ENCODE measurements around the gene ZNF26.
"Not testable (repeated sequence)": the region's sequence is repeated elsewhere in the genome, so short reads cannot be mapped to it uniquely, and the experiment has no call there.

Gene ZNF26

GRCh38 chr12:132956011-132956788 is 30.0 kb upstream of the ZNF26 start, which contains the start of gene ZNF605:
Gene ZNF605, minus strand, starts transcription at chr12:132956306. Its CDS starts 10,671 bp downstream, at chr12:132945635.
- DNase-seq = peak; percentile 71

GRCh38 chr12:132961790-132962189 is 24.4 kb upstream of the ZNF26 start:
- not testable (repeated sequence) for DNase-seq

DNA sequence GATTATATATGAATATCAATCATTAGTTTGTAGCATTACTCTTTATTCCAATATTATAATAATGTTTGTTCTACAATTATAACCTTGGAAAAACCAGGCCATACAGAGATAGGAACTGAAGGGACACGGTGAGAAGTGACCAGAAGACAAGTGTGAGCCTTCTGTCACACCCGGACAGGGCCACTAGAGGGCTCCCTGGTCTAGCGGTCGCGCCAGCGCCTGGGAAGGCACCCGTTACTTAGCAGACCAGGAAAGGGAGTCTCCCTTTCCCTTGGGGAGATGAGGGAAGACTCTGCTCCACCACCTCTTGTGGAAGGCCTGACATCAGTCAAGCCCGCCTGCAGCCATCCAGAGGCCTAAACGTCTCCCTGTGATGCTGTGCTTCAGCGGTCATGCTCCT is 22.2 kb upstream of the ZNF26 start:
- not testable (repeated sequence) for DNase-seq

DNA sequence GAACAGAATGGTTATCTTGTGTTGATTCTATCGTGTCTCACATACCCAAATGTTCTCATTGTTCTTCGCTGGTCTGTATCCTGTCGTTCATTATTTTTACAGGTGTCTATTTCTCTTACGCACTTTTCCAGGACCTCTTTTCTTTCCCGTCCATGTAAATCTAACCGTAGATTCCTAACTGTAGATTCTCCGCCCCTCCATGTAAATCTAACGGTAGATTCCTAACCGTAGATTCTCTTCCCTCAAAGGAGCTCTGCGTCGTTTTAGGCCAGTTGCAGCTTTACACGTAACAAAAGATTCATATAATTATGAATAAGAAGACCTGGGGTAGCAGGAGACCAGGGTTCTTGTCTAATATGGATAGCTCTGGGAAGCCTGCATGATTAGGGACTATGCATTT is 20.4 kb upstream of the ZNF26 start:
- DNase-seq = no peak

GRCh38 chr12:132966676-132967415 is 19.3 kb upstream of the ZNF26 start:
- DNase-seq = no peak

DNA sequence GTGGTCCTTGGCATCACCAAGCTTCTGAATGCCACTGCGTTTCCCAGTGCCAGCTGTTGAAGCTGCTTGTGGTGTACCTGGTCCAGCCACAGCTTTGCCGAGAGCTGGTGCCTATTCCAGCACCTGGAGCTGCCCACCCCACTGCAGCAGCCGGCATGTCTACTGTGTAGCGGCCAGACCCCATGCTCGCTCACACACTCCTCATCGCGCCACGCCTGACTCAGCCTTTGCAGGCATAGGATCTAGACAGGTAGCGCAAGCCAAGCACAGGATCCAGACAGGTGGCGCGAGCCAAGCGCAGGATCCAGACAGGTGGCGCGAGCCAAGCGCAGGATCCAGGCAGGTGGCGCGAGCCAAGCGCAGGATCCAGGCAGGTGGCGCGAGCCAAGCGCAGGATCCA is 18.4 kb upstream of the ZNF26 start:
- no peak for DNase-seq

DNA sequence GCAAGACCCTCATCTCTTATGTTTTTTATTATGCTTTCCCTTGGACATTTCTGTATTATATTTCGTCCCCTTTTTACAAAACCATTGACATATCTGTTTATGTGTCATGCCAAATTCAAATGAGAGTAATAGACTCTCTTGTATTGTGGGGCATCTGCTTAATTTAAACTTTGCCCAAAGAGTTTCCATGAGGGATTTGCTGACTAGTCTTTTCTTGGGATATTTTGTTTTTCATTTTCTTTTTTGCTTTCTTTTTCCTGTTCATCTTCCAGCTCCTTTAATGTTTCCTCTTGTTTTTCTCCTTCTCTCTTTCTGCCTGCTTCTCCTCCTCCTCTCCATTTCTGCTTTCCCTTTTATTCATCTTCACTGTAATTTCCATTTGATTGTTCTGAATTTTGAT is 13.8 kb upstream of the ZNF26 start:
- DNase-seq = no peak

DNA sequence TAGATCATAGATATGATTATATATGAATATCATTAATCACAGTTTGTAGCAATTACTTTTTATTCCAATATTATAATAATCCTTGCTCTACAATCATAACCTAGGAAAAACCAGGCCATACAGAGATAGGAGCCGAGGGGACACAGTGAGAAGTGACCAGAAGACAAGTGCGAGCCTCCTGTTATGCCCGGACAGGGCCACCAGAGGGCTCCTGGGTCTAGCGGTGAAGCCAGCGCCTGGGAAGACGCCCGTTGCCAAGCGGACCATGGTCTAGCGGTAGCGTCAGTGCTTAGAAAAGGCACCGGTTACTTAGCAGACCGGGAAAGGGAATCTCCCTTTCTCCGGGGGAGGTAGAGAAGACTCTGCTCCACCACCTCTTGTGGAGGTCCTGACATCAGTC is 9.3 kb upstream of the ZNF26 start:
- not testable (repeated sequence) for DNase-seq

GRCh38 chr12:132986885-132987225 is 688 bp downstream of the ZNF26 start:
- no peak for DNase-seq

DNA sequence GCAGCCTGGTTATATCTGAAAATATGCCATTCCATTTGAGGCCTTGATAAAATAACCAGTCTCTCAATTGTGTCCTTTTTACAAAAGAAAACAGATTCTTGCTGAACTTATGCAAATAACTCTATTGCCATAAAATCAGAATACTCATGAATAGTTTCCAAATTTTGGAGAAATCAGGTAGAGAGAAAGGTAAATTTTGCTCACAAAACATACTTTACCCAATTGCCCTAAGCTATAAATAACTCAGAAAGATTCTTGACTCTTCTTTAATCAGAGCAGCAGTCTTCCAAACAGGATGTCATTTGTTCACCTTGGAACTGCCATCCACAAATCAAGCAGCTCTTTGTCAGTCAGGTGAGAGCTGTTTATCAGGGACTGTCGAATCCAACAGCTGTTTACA is 12.6 kb downstream of the ZNF26 start:
- DNase-seq = no peak

DNA sequence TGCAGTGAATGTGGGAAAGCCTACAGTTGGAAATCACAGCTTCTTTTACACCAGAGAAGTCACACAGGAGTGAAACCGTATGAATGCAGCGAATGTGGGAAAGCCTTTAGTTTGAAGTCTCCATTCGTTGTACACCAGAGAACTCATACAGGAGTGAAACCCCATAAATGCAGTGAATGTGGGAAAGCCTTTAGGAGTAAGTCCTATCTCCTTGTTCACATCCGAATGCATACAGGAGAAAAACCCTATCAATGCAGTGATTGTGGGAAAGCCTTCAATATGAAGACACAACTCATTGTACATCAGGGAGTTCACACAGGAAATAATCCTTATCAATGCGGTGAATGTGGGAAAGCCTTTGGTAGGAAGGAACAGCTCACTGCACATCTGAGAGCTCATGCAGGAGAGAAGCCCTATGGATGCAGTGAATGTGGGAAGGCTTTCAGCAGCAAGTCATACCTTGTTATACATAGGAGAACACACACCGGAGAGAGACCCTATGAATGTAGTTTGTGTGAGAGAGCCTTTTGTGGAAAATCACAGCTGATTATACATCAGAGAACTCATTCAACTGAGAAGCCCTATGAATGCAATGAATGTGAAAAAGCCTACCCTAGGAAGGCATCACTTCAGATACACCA is 24.6 kb downstream of the ZNF26 start:
- no peak for DNase-seq

GRCh38 chr12:133023566-133023965 is 37.4 kb downstream of the ZNF26 start:
- DNase-seq = no peak

DNA sequence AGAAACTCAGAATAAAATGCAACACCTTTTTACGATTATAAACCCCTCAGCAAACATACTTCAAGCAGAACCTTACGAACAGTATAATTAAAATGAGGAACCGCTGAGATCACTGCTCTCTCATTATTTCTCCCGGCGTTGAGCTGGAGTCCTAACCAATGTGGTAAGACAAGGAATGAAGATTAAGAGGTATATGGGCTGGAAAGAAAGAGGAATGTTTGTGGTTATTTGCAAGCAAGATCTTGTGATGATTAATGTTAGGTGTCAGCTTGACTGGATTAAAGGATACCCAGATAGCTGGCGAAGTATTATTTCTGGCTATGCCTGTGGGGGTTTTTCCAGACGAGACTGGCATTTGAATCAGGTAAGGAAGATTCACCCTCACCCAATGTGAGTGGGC is 40.8 kb downstream of the ZNF26 start:
- no peak for DNase-seq

DNA sequence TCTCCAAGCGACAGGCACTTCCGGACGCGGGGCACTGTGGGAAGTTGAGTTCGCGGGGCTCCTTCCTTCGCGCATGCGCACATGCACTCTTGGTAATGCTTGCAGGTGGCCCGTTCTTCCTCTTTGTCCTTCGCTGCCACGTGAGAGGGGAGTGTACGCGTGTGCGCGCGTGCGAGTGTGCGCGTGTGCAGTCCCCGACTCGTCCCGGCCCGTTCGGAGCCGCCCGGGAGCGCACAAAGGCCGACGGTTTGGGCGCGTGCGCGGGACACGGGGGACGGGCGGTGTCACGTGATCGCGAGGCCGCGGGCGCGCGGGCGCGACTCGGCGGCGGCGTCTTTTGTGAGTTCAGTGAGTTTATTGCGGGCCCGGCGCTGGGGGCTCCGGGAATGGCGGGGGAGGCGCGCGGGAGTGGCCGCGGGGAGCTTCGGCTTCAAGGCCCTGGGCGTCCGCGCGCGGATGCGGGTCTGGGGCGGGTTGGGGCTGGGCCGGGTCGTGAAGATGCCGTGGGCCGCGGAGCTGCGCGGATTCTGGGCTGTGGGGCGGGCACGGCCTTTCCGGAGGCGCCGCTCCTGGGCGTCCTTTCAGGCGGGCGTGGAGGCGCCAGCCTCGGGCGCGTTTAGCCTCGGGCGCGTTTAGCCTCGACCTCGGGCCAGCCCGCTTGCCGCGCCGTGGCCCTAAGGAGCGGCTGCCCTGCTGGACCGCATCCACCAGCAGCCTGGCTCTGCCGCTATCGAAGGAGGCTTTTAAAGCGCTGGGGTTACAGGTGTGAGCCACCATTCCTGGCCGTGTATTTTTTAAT is 51.2 kb downstream of the ZNF26 start, which contains the start of gene ZNF84:
TSS of gene ZNF84 (plus strand) at position 303 of the 799 bp plus-strand sequence. CDS start 3,959 bp downstream, outside the sequence.
- DNase-seq = peak; percentile 97

DNA sequence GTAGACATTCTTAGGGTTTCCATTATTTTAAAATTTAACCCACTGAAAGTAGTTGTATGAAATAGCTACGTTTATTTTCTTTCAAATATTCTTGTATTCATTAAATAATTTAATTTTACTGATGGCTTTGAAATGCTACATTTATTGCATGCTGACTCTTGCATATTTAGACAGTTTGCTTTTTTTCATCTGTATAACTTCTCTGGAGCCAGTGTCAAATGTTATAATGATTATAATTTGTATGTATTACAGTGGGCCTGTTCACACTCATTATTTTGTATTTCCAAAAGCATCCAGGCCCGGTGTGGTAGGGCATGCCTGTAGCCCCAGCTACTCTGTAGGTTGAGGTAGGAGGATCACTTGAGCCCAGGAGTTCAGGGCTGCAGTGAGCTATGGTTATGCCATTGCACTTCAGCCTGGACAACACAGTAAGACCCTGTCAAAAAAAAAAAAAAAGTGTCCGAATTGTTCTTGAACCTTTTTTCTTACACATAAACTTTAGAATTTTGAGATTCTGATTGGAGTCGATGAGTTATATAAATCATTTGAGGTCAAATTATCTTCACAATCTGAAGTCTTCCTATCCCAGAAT is 52.0 kb downstream of the ZNF26 start:
- DNase-seq = no peak

- DNase-seq = no peak
Measured at GRCh38 chr12:133046698-133047097, 60.5 kb downstream of the ZNF26 start.

DNA sequence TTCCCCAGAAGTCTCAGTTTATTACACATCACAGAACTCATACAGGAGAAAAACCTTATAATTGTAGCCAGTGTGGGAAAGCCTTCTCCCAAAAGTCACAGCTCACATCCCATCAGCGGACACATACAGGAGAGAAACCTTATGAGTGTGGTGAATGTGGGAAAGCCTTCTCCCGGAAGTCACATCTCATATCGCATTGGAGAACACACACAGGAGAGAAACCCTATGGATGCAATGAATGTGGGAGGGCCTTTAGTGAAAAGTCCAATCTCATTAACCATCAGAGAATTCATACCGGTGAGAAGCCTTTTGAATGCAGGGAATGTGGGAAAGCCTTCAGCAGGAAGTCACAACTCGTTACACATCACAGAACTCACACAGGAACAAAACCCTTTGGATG is 71.3 kb downstream of the ZNF26 start:
- no peak for DNase-seq

DNA sequence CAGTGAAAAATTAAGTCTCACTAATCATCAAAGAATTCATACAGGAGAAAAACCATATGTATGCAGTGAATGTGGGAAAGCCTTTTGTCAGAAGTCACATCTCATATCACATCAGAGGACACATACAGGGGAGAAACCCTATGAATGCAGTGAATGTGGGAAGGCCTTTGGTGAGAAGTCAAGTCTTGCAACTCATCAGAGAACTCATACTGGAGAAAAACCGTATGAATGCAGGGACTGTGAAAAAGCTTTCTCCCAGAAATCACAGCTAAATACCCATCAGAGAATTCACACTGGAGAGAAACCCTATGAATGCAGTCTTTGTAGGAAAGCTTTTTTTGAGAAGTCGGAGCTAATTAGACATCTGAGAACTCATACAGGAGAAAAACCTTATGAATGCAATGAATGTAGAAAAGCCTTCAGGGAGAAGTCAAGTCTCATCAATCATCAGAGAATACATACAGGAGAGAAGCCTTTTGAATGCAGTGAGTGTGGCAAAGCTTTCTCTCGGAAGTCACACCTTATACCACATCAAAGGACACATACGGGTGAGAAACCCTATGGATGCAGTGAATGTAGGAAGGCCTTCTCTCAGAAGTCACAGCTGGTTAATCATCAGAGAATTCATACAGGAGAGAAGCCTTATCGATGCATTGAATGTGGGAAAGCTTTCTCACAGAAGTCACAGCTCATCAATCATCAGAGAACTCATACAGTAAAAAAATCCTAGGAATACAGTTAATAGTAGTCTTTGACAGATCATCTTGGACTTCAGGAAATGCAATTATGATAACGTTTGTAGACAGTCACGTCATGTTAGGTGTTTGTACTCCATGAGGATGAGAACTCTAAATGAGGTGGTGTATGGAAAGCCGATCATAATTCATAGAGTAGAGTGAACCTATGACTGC is 72.3 kb downstream of the ZNF26 start:
- no peak for DNase-seq

- no peak for DNase-seq
Measured at GRCh38 chr12:133061954-133062353, 75.8 kb downstream of the ZNF26 start.

- DNase-seq = no peak
Measured at GRCh38 chr12:133063556-133063955, 77.4 kb downstream of the ZNF26 start.

DNA sequence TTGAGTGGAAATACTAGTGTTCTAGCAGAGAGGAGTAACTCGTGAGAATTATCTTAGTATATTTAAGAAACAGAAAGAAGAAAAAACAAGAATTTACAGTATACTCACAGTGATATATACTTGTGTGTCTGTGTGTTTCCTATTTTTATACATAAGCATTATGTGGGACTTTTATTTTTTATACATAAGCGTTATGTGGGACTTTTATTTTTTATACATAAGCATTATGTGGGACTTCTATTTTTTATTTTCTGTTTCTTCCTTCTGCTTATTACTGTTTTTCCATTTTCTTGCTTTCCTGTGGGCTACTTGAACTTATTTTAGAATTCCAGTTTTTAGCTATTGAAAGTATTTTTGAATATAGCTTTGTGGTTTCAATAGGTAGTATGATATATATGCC is 87.7 kb downstream of the ZNF26 start:
- DNase-seq = no peak

Data from KG1 (cell line).